H1 (cell line): ENCODE data around the gene GPX8. TPM values are rescaled to one million over a fixed set of nuclear protein-coding genes. Genes with fewer than 3 reads are reported as not detected.

Experiments used
- CTCF ChIA-PET: fragments of 300-600 bp; sonication (Branson Sonifier 250); formaldehyde crosslinking; loops from one replicate; lab custom pipeline; 2021; ENCODE audit not compliant: partially characterized antibody; lab: Charles Lee
- POLR2A ChIA-PET: fragments of 300-600 bp; sonication (Branson Sonifier 250); formaldehyde crosslinking; loops from one replicate; lab custom pipeline; 2021; ENCODE audit warnings: inconsistent platforms; ENCODE audit not compliant: partially characterized antibody; lab: Charles Lee
- DNase-seq, 2 experiments: peaks; one replicate each; pipeline versions ENCODE4 v3.0.0 to v3.0.0-alpha.2; 2010 to 2022; ENCODE audit warnings: low spot score in 2 of 2, low read depth in 1 of 2, mixed read lengths in 1 of 2
- FAIRE-seq: peaks from 2 replicates; lab custom pipeline; 2011; peaks lifted over from hg19 to GRCh38; lab: Jason Lieb, UNC
- H2AFZ ChIP-seq: 2 replicates; pipeline ENCODE4 v1.8.1; 2012; ENCODE audit warnings: low read length, inconsistent platforms
- H2AK5ac ChIP-seq: 2 replicates; pipeline ENCODE4 v1.6.1; 2013; ENCODE audit warnings: low read depth, low read length
- H2BK120ac ChIP-seq: replicated peaks from 2 replicates; pipeline ENCODE3; 2013; ENCODE audit warnings: low read depth, low read length, inconsistent platforms
- H2BK12ac ChIP-seq: 2 replicates; pipeline ENCODE4 v1.6.1; 2013; ENCODE audit warnings: low read depth, low read length
- H2BK15ac ChIP-seq: 2 replicates; pipeline ENCODE4 v1.6.1; 2013; ENCODE audit warnings: low read length
- H2BK20ac ChIP-seq: 2 replicates; pipeline ENCODE4 v1.6.1; 2013; ENCODE audit warnings: low read length
- H2BK5ac ChIP-seq: 2 replicates; pipeline ENCODE4 v1.6.1; 2013; ENCODE audit warnings: low read depth, low read length
- H3K14ac ChIP-seq: 2 replicates; pipeline ENCODE4 v1.6.1; 2013; ENCODE audit warnings: inconsistent platforms; ENCODE audit not compliant: insufficient read length
- H3K18ac ChIP-seq: 2 replicates; pipeline ENCODE4 v1.6.1; 2013; ENCODE audit warnings: low read length; ENCODE audit errors: extremely low read depth
- H3K23ac ChIP-seq: 2 replicates; pipeline ENCODE4 v1.6.1; 2013; ENCODE audit warnings: inconsistent platforms; ENCODE audit not compliant: insufficient read length
- H3K23me2 ChIP-seq: 2 replicates; pipeline ENCODE4 v1.6.1; 2013; ENCODE audit warnings: low read depth, low read length
- H3K27ac ChIP-seq: 2 replicates; pipeline ENCODE4 v1.6.1; 2011; ENCODE audit warnings: low read depth, low read length, inconsistent platforms
- H3K27me3 ChIP-seq, 4 experiments: replicated peaks in 1 of 4; 1 replicate in 1 of 4; 2 replicates in 3 of 4; pipeline versions ENCODE4 v1.6.1 to v1.8.1; 2011 to 2013; ENCODE audit warnings: low read length in 3 of 4, mild to moderate bottlenecking in 3 of 4, inconsistent platforms in 2 of 4, mixed read lengths in 2 of 4, moderate library complexity in 1 of 4; ENCODE audit not compliant: control insufficient read depth in 3 of 4, insufficient read depth in 3 of 4; ENCODE audit errors: extremely low read depth in 1 of 4
- H3K36me3 ChIP-seq, 4 experiments: 2 replicates each; pipeline versions ENCODE4 v1.6.1 to v1.8.1; 2011 to 2013; ENCODE audit warnings: mild to moderate bottlenecking in 4 of 4, low read length in 3 of 4, moderate library complexity in 2 of 4, control low read depth in 1 of 4, inconsistent platforms in 1 of 4; ENCODE audit not compliant: insufficient read depth in 4 of 4, control insufficient read depth in 2 of 4
- H3K4ac ChIP-seq: replicated peaks from 2 replicates; pipeline ENCODE3; 2013; ENCODE audit warnings: low read length, low read depth, mixed read lengths, inconsistent platforms; ENCODE audit not compliant: insufficient read length
- H3K4me1 ChIP-seq, 4 experiments: replicated peaks in 1 of 4; 1 replicate in 1 of 4; 2 replicates in 3 of 4; pipeline versions ENCODE4 v1.6.1 to v1.8.1; 2011 to 2013; ENCODE audit warnings: low read length in 3 of 4, inconsistent platforms in 2 of 4, mixed read lengths in 1 of 4; ENCODE audit not compliant: insufficient read depth in 4 of 4, control insufficient read depth in 3 of 4
- H3K4me2 ChIP-seq, 2 experiments: 2 replicates each; pipeline versions ENCODE4 v1.6.1 to v1.8.1; 2011 to 2013; ENCODE audit warnings: low read depth in 2 of 2, low read length in 2 of 2, control low read depth in 1 of 2, inconsistent platforms in 1 of 2, mild to moderate bottlenecking in 1 of 2; ENCODE audit not compliant: insufficient read depth in 1 of 2
- H3K4me3 ChIP-seq, 4 experiments: fragments of 200-600, 300-600 bp in 1 of 4; sonication (generic), shearing (Covaris generic), sonication (Bioruptor Twin) in 1 of 4; 2 replicates each; pipeline versions ENCODE4 v1.5.1 to v1.8.1; 2011 to 2016; ENCODE audit warnings: low read length in 4 of 4, low read depth in 3 of 4, control low read depth in 2 of 4, inconsistent platforms in 2 of 4, mild to moderate bottlenecking in 2 of 4, mixed read lengths in 1 of 4, moderate library complexity in 1 of 4; ENCODE audit not compliant: insufficient read depth in 2 of 4; ENCODE audit errors: extremely low read depth in 1 of 4
- H3K56ac ChIP-seq: replicated peaks from 2 replicates; pipeline ENCODE3; 2013; ENCODE audit warnings: low read depth, mild to moderate bottlenecking, mixed read lengths, low read length, inconsistent platforms; ENCODE audit not compliant: insufficient read length
- H3K79me1 ChIP-seq: 2 replicates; pipeline ENCODE4 v1.6.1; 2013; ENCODE audit warnings: low read depth, low read length, control low read depth
- H3K79me2 ChIP-seq, 2 experiments: 2 replicates each; pipeline versions ENCODE4 v1.6.1 to v1.8.1; 2012 to 2013; ENCODE audit warnings: low read length in 2 of 2, mild to moderate bottlenecking in 2 of 2, inconsistent platforms in 1 of 2; ENCODE audit not compliant: insufficient read depth in 2 of 2, control insufficient read depth in 1 of 2
- H3K9ac ChIP-seq, 4 experiments: replicated peaks in 1 of 4; 1 replicate in 1 of 4; 2 replicates in 3 of 4; pipeline versions ENCODE4 v1.6.1 to v1.8.1; 2011 to 2013; ENCODE audit warnings: low read depth in 3 of 4, low read length in 3 of 4, control low read depth in 2 of 4, mild to moderate bottlenecking in 2 of 4, moderate library complexity in 2 of 4, inconsistent platforms in 1 of 4; ENCODE audit errors: extremely low read depth in 1 of 4
- H3K9me3 ChIP-seq, 2 experiments: 2 replicates each; pipeline versions ENCODE4 v1.6.1 to v1.8.1; 2012 to 2013; ENCODE audit warnings: mild to moderate bottlenecking in 2 of 2, moderate library complexity in 2 of 2, control low read depth in 1 of 2, inconsistent platforms in 1 of 2, low read depth in 1 of 2, low read length in 1 of 2, mixed read lengths in 1 of 2; ENCODE audit not compliant: insufficient read depth in 2 of 2
- H4K20me1 ChIP-seq, 2 experiments: replicated peaks in 1 of 2; 2 replicates each; pipeline versions ENCODE3 to v1.8.1; 2011 to 2013; ENCODE audit warnings: inconsistent platforms in 2 of 2, low read length in 2 of 2, mild to moderate bottlenecking in 1 of 2; ENCODE audit not compliant: insufficient read depth in 2 of 2, control insufficient read depth in 1 of 2
- H4K5ac ChIP-seq: 2 replicates; pipeline ENCODE4 v1.6.1; 2013; ENCODE audit warnings: low read length, low read depth, mixed read lengths, inconsistent platforms; ENCODE audit not compliant: insufficient read length
- H4K8ac ChIP-seq: 2 replicates; pipeline ENCODE4 v1.8.0; 2013; ENCODE audit warnings: mild to moderate bottlenecking, moderate library complexity, low read length, inconsistent platforms; ENCODE audit not compliant: insufficient read depth; ENCODE audit errors: extremely low read depth
- H4K91ac ChIP-seq: replicated peaks from 2 replicates; pipeline ENCODE3; 2013; ENCODE audit warnings: low read length, mixed read lengths, inconsistent platforms; ENCODE audit not compliant: insufficient read length
- CTCF ChIP-seq, 3 experiments: IDR thresholded peaks; 1 replicate in 2 of 3; 2 replicates in 1 of 3; pipeline versions ENCODE4 v1.5.1 to v1.6.1; 2011; ENCODE audit warnings: low read length in 3 of 3, mild to moderate bottlenecking in 3 of 3, inconsistent platforms in 2 of 3, low read depth in 1 of 3, moderate library complexity in 1 of 3; ENCODE audit not compliant: insufficient read depth in 1 of 3; ENCODE audit errors: control extremely low read depth in 1 of 3
- GTF2F1 ChIP-seq: IDR thresholded peaks from 2 replicates; pipeline ENCODE4 v1.6.1; 2012; ENCODE audit warnings: low read depth, low read length, improper control_type of control experiment, borderline replicate concordance
- HDAC2 ChIP-seq, 2 experiments: fragments of 300-600 bp in 1 of 2; sonication (generic) in 1 of 2; IDR thresholded peaks; 2 replicates each; pipeline ENCODE4 v1.6.1; 2011 to 2012; ENCODE audit warnings: low read depth in 2 of 2, low read length in 2 of 2, mild to moderate bottlenecking in 2 of 2, moderate library complexity in 2 of 2, borderline replicate concordance in 1 of 2, inconsistent platforms in 1 of 2
- JUND ChIP-seq: IDR thresholded peaks from 2 replicates; pipeline ENCODE4 v1.6.1; 2011; ENCODE audit warnings: mild to moderate bottlenecking, improper control_type of control experiment, low read length
- NANOG ChIP-seq: IDR thresholded peaks from 2 replicates; pipeline ENCODE4 v1.6.1; 2011; ENCODE audit warnings: low read length, low read depth, mild to moderate bottlenecking, inconsistent platforms; ENCODE audit not compliant: insufficient read depth, poor library complexity, severe bottlenecking
- RAD21 ChIP-seq, 2 experiments: IDR thresholded peaks in 1 of 2; conservative IDR thresholded peaks in 1 of 2; 2 replicates each; pipeline ENCODE4 v1.6.1; 2011; ENCODE audit warnings: low read depth in 2 of 2, low read length in 2 of 2, improper control_type of control experiment in 1 of 2, inconsistent platforms in 1 of 2, mild to moderate bottlenecking in 1 of 2, moderate library complexity in 1 of 2
- TAF1 ChIP-seq: IDR thresholded peaks from 2 replicates; pipeline ENCODE4 v1.6.1; 2011; ENCODE audit warnings: mild to moderate bottlenecking, low read depth, low read length
- WGBS, 2 experiments: shearing (Covaris generic) in 1 of 2; methylation state at CpG; one replicate each; pipeline versions ENCODE4 v1.1.6 to v1.1.7; 2013 to 2015; ENCODE audit warnings: low lambda C conversion rate in 2 of 2, mixed read lengths in 2 of 2, inconsistent platforms in 1 of 2, low coverage in 1 of 2, missing lambda C conversion rate in 1 of 2; ENCODE audit not compliant: insufficient replicate concordance in 2 of 2, insufficient coverage in 1 of 2, insufficient read length in 1 of 2; ENCODE audit errors: extremely low coverage in 1 of 2, missing lambda C conversion rate in 1 of 2; 5-methylcytosine and 5-hydroxymethylcytosine counted together
- polyA plus RNA-seq, 7 experiments: library from polyadenylated mRNA; depleted of rRNA in 3 of 7; stranded (reverse) in 5 of 7; unstranded in 2 of 7; fragments of >200 nt in 5 of 7; fragments of 200-250 nt in 2 of 7; gene quantifications; 1 replicate in 5 of 7; 2 replicates in 1 of 7; 4 replicates in 1 of 7; pipeline versions ENCODE4 v1.2.1 to v1.2.3, GENCODE V29; 2011 to 2013; ENCODE audit warnings: missing spikeins in 2 of 7, mixed read lengths in 2 of 7
- total RNA-seq: library from RNA; stranded (reverse); fragmentation: NEBNext Ultra II Directional; extraction: Animal tissue kit (Norgen Biotek cat#: 25700); gene quantifications from 2 replicates; pipeline ENCODE4 v1.2.1, GENCODE V29; 2021

The GPX8 gene
- total and polyA plus RNA-seq, 2 of the 8 experiments (the other 6 are each of a cell fraction or from before 2014, with no cell fraction given), result 19.5 to 60.4 TPM

GRCh38 chr5:55146543-55147151, 13.3 kb upstream of the GPX8 start:
- POLR2A ChIA-PET, result interaction anchor here (1.4 kb wide), 2 partner anchors 13 to 241 kb away, joined by 4 to 6 read pairs; partner anchors contain the start of gene GPX8

More at GRCh38 chr5:55146543-55147151, 13.3 kb upstream of the GPX8 start:
- H3K9ac ChIP-seq, result no peak overlapping the region
- H2AFZ ChIP-seq, result no peak overlapping the region; the same call in 1 of the 2 replicates
- DNase-seq (peak; percentile 80 to 90), FAIRE-seq (peak; percentile 97)
- CTCF ChIA-PET, result interaction anchor here (0.6 to 3.6 kb wide), 23 partner anchors 8 to 251 kb away, joined by 3 to 59 read pairs (median 3); partner anchors contain the start of gene GPX8
- H2BK20ac ChIP-seq, result no peak overlapping the region
- H3K4ac ChIP-seq, result no peak overlapping the region
- H4K91ac ChIP-seq, result no peak overlapping the region
- 25% methylated on average over 11 of the region's 11 CpGs; no CpG with 5 or more reads in 1 of the 2 experiments for WGBS, 2 experiments
- no peak overlapping the region for H3K4me2 ChIP-seq
- H2BK5ac ChIP-seq, result no peak overlapping the region
- no peak overlapping the region for H3K23ac ChIP-seq
- TF ChIP-seq RAD21 (IDR thresholded peaks at IDR 0.05 in 1 of 2, conservative IDR thresholded peaks at IDR 0.05 in 1 of 2; ENCODE audit: low read depth in 2 of 2, low read length in 2 of 2) (peak; percentile 99 to 100), GTF2F1 (no peak), NANOG (no peak), CTCF (IDR thresholded peaks at IDR 0.05; ENCODE audit: control extremely low read depth in 1 of 3, insufficient read depth in 1 of 3, low read depth in 1 of 3, low read length in 3 of 3) (peak; percentile 74 to 97 (median 92)), JUND (peak; percentile 34; the same call in 1 of the 2 replicates), TAF1 (no peak), HDAC2 (IDR thresholded peaks at IDR 0.05; ENCODE audit: borderline replicate concordance in 1 of 2, low read depth in 2 of 2, low read length in 2 of 2) (no peak)
- no peaks in the 10 kb centered on the region for H3K9me3 ChIP-seq
- H3K23me2 ChIP-seq, result no peaks in the 10 kb centered on the region
- H3K4me1 ChIP-seq, result no peaks in the 10 kb centered on the region
- H3K27me3 ChIP-seq, result no peaks in the 10 kb centered on the region
- H3K14ac ChIP-seq, result no peak overlapping the region
- no peak overlapping the region for H3K56ac ChIP-seq
- no peak overlapping the region for H2BK12ac ChIP-seq
- no peaks in the 10 kb centered on the region for H3K79me1 ChIP-seq
- no peak overlapping the region for H2BK15ac ChIP-seq
- H3K27ac ChIP-seq, result no peak overlapping the region
- no peaks in the 10 kb centered on the region for H3K36me3 ChIP-seq
- H4K20me1 ChIP-seq, result no peaks in the 10 kb centered on the region
- no peak overlapping the region for H4K5ac ChIP-seq
- H4K8ac ChIP-seq, result no peak overlapping the region
- peak overlapping the region in 1 of 4 experiments; percentile 10; a peak in 1 of 8 replicates for H3K4me3 ChIP-seq
- no peak overlapping the region for H2BK120ac ChIP-seq
- no peaks in the 10 kb centered on the region for H3K79me2 ChIP-seq
- H2AK5ac ChIP-seq, result no peak overlapping the region
- H3K18ac ChIP-seq, result no peak overlapping the region
